Suprapubic skin (tissue), 4 donors: ENCODE data around the gene PCNT.

ENCODE experiments used
- EP300 ChIP-seq: sonication (generic); formaldehyde crosslinking; IDR thresholded peaks from one replicate; pipeline ENCODE4 v1.6.1; 2017; ENCODE audit warnings: antibody characterized with exemption
- POLR2A ChIP-seq, 2 donors: fragments of 450-650 bp; IDR thresholded peaks; one replicate each; pipeline ENCODE4 v1.6.1; 2017; ENCODE audit warnings: antibody characterized with exemption in 2 of 2, mild to moderate bottlenecking in 2 of 2, moderate library complexity in 2 of 2
- POLR2AphosphoS5 ChIP-seq, 3 donors: sonication (generic); formaldehyde crosslinking; IDR thresholded peaks; one replicate each; pipeline ENCODE4 v1.6.1; 2017; ENCODE audit warnings: antibody characterized with exemption in 3 of 3
- TF ChIP-seq, protein P1 (sequence below), 2 donors: fragments of 200-600 bp in 1 of 2; fragments of 450-650 bp in 1 of 2; sonication (generic) in 1 of 2; IDR thresholded peaks; one replicate each; pipeline ENCODE4 v1.5.1; 2016 to 2019; ENCODE audit warnings: antibody characterized with exemption in 2 of 2, mild to moderate bottlenecking in 1 of 2, moderate library complexity in 1 of 2

DNA sequence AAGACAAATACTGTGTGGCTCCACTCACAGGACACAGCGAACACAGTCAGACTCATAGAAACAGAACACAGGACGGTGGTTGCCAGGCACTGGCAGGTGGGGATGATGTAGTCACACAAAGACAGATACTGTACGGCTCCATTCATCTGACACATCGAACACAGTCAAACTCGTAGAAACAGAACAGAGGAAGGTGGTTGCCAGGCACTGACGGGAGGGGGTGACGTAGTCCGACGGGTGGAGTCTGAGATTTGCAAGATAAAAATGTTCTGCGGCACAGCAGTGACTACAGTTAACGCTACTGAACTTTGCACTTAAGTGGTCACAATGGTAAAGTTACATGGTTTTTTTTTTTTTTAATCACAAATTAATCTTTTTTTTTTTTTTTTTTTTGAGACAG, 19.0 kb upstream of the PCNT start:
- no peak for TF ChIP-seq POLR2AphosphoS5 (IDR thresholded peaks at IDR 0.05)
- TF ChIP-seq, protein P1, sequence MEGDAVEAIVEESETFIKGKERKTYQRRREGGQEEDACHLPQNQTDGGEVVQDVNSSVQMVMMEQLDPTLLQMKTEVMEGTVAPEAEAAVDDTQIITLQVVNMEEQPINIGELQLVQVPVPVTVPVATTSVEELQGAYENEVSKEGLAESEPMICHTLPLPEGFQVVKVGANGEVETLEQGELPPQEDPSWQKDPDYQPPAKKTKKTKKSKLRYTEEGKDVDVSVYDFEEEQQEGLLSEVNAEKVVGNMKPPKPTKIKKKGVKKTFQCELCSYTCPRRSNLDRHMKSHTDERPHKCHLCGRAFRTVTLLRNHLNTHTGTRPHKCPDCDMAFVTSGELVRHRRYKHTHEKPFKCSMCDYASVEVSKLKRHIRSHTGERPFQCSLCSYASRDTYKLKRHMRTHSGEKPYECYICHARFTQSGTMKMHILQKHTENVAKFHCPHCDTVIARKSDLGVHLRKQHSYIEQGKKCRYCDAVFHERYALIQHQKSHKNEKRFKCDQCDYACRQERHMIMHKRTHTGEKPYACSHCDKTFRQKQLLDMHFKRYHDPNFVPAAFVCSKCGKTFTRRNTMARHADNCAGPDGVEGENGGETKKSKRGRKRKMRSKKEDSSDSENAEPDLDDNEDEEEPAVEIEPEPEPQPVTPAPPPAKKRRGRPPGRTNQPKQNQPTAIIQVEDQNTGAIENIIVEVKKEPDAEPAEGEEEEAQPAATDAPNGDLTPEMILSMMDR (IDR thresholded peaks at IDR 0.05): no peak
- TF ChIP-seq POLR2A (IDR thresholded peaks at IDR 0.05): no peak
- no peak for TF ChIP-seq EP300
